Subcutaneous adipose tissue (tissue), 4 donors: Measurements from ENCODE around the gene PDIA5. TPM values are rescaled to one million over a fixed set of nuclear protein-coding genes. Genes with fewer than 3 reads are reported as not detected.

ENCODE experiments used
- CTCF ChIP-seq: fragments of 450-650 bp; IDR thresholded peaks from one replicate; pipeline ENCODE4 v1.5.1; 2016; ENCODE audit warnings: low read depth, mild to moderate bottlenecking, control low read depth, antibody characterized with exemption, moderate library complexity
- total RNA-seq, 4 donors: library from RNA; depleted of rRNA; stranded (reverse); fragments of >200 nt; gene quantifications; one replicate each; pipeline ENCODE4 v1.1.0, GENCODE V29; 2016

The PDIA5 gene
- total RNA-seq, 4 donors from 2014 or later, result 5.9 to 20.3 (median 11.3) TPM

GRCh38 chr3:123157209-123157597 lies 90.4 kb downstream of the PDIA5 start:
- TF ChIP-seq CTCF, result no peak

GRCh38 chr3:123157598-123158287 lies 90.9 kb downstream of the PDIA5 start:
- no peak for TF ChIP-seq CTCF

GRCh38 chr3:123158330-123158729 lies 91.5 kb downstream of the PDIA5 start:
- TF ChIP-seq CTCF, result no peak

GRCh38 chr3:123158899-123159390 lies 92.1 kb downstream of the PDIA5 start:
- no peak for TF ChIP-seq CTCF

GRCh38 chr3:123159926-123160635 lies 93.3 kb downstream of the PDIA5 start:
- no peak for TF ChIP-seq CTCF

- TF ChIP-seq CTCF, result no peak
These were observed 94.3 kb downstream of the PDIA5 start for GRCh38 chr3:123161167-123161566.

GRCh38 chr3:123163141-123163540 lies 96.3 kb downstream of the PDIA5 start:
- TF ChIP-seq CTCF, result no peak
